ENCODE results near the gene SLC2A10. TPM values are rescaled to one million over a fixed set of nuclear protein-coding genes. Genes with fewer than 3 reads are reported as not detected.

SLC2A10 gene
- total and polyA plus RNA-seq, 2 experiments from 2014 or later = 4.9 to 14.6 TPM

- Histone ChIP-seq H3K4me1 (ENCODE audit: insufficient read depth) (peaks cover 17% of the 10 kb centered on the region; the same call in 1 of the 2 replicates), H3K79me2 (replicated peaks; ENCODE audit: insufficient read depth) (no peaks in the 10 kb centered on the region), H2AFZ (no peak overlapping the region), H3K27ac (ENCODE audit: low read depth) (no peak overlapping the region), H3K9me2 (ENCODE audit: insufficient read depth) (no peaks in the 10 kb centered on the region), H3K36me3 (ENCODE audit: insufficient read depth) (no peaks in the 10 kb centered on the region), H3F3A (replicated peaks; ENCODE audit: low read depth) (peaks cover 12% of the 10 kb centered on the region; the same call in 1 of the 2 replicates), H3K4me2 (no peak overlapping the region), H3K4me3 (no peak overlapping the region), H3K27me3 (ENCODE audit: insufficient read depth) (no peaks in the 10 kb centered on the region), H4K20me1 (replicated peaks; ENCODE audit: insufficient read depth) (no peaks in the 10 kb centered on the region)
- H3K27me3 Mint-ChIP-seq (ENCODE audit: insufficient read depth, low read depth, poor library complexity) = peaks cover 18% of the 10 kb centered on the region
- ATAC-seq = no peak
- peaks cover 3% of the 10 kb centered on the region; the same call in 2 of the 3 replicates for H3K36me3 Mint-ChIP-seq (ENCODE audit: low read depth)
- TF ChIP-seq EZH2phosphoT487 (IDR thresholded peaks at IDR 0.05; ENCODE audit: unreplicated experiment) = no peak
- TF ChIP-seq, protein P1, sequence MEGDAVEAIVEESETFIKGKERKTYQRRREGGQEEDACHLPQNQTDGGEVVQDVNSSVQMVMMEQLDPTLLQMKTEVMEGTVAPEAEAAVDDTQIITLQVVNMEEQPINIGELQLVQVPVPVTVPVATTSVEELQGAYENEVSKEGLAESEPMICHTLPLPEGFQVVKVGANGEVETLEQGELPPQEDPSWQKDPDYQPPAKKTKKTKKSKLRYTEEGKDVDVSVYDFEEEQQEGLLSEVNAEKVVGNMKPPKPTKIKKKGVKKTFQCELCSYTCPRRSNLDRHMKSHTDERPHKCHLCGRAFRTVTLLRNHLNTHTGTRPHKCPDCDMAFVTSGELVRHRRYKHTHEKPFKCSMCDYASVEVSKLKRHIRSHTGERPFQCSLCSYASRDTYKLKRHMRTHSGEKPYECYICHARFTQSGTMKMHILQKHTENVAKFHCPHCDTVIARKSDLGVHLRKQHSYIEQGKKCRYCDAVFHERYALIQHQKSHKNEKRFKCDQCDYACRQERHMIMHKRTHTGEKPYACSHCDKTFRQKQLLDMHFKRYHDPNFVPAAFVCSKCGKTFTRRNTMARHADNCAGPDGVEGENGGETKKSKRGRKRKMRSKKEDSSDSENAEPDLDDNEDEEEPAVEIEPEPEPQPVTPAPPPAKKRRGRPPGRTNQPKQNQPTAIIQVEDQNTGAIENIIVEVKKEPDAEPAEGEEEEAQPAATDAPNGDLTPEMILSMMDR (conservative IDR thresholded peaks at IDR 0.05; ENCODE audit: low read depth in 2 of 2) = no peak
- TF ChIP-seq ZNF114 (CRISPR knock-in tag; IDR thresholded peaks at IDR 0.05) = no peak
- no peak for TF ChIP-seq EZH2 (IDR thresholded peaks at IDR 0.05; ENCODE audit: low read depth, unreplicated experiment)
- TF ChIP-seq STAT1 (IDR thresholded peaks at IDR 0.05; ENCODE audit: unreplicated experiment) = no peak
- no peak for TF ChIP-seq NANOG (IDR thresholded peaks at IDR 0.05; ENCODE audit: borderline replicate concordance)
- TF ChIP-seq JUNB (IDR thresholded peaks at IDR 0.05; ENCODE audit: unreplicated experiment) = no peak
- TF ChIP-seq CREB1 (CRISPR knock-in tag; IDR thresholded peaks at IDR 0.05; ENCODE audit: low read depth) = no peak
- TF ChIP-seq, protein P2, sequence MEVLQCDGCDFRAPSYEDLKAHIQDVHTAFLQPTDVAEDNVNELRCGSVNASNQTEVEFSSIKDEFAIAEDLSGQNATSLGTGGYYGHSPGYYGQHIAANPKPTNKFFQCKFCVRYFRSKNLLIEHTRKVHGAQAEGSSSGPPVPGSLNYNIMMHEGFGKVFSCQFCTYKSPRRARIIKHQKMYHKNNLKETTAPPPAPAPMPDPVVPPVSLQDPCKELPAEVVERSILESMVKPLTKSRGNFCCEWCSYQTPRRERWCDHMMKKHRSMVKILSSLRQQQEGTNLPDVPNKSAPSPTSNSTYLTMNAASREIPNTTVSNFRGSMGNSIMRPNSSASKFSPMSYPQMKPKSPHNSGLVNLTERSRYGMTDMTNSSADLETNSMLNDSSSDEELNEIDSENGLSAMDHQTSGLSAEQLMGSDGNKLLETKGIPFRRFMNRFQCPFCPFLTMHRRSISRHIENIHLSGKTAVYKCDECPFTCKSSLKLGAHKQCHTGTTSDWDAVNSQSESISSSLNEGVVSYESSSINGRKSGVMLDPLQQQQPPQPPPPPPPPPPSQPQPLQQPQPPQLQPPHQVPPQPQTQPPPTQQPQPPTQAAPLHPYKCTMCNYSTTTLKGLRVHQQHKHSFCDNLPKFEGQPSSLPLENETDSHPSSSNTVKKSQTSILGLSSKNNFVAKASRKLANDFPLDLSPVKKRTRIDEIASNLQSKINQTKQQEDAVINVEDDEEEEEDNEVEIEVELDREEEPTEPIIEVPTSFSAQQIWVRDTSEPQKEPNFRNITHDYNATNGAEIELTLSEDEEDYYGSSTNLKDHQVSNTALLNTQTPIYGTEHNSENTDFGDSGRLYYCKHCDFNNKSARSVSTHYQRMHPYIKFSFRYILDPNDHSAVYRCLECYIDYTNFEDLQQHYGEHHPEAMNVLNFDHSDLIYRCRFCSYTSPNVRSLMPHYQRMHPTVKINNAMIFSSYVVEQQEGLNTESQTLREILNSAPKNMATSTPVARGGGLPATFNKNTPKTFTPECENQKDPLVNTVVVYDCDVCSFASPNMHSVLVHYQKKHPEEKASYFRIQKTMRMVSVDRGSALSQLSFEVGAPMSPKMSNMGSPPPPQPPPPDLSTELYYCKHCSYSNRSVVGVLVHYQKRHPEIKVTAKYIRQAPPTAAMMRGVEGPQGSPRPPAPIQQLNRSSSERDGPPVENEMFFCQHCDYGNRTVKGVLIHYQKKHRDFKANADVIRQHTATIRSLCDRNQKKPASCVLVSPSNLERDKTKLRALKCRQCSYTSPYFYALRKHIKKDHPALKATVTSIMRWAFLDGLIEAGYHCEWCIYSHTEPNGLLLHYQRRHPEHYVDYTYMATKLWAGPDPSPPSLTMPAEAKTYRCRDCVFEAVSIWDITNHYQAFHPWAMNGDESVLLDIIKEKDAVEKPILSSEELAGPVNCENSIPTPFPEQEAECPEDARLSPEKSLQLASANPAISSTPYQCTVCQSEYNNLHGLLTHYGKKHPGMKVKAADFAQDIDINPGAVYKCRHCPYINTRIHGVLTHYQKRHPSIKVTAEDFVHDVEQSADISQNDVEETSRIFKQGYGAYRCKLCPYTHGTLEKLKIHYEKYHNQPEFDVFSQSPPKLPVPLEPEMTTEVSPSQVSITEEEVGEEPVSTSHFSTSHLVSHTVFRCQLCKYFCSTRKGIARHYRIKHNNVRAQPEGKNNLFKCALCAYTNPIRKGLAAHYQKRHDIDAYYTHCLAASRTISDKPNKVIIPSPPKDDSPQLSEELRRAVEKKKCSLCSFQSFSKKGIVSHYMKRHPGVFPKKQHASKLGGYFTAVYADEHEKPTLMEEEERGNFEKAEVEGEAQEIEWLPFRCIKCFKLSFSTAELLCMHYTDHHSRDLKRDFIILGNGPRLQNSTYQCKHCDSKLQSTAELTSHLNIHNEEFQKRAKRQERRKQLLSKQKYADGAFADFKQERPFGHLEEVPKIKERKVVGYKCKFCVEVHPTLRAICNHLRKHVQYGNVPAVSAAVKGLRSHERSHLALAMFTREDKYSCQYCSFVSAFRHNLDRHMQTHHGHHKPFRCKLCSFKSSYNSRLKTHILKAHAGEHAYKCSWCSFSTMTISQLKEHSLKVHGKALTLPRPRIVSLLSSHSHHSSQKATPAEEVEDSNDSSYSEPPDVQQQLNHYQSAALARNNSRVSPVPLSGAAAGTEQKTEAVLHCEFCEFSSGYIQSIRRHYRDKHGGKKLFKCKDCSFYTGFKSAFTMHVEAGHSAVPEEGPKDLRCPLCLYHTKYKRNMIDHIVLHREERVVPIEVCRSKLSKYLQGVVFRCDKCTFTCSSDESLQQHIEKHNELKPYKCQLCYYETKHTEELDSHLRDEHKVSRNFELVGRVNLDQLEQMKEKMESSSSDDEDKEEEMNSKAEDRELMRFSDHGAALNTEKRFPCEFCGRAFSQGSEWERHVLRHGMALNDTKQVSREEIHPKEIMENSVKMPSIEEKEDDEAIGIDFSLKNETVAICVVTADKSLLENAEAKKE (CRISPR knock-in tag; IDR thresholded peaks at IDR 0.05) = no peak
- TF ChIP-seq ETS1 (IDR thresholded peaks at IDR 0.05) = no peak
- TF ChIP-seq ZNF331 (CRISPR knock-in tag; IDR thresholded peaks at IDR 0.05; ENCODE audit: low read depth) = no peak
- no peak for TF ChIP-seq POLR2AphosphoS5 (IDR thresholded peaks at IDR 0.05; ENCODE audit: low read depth)
- TF ChIP-seq, protein P3, sequence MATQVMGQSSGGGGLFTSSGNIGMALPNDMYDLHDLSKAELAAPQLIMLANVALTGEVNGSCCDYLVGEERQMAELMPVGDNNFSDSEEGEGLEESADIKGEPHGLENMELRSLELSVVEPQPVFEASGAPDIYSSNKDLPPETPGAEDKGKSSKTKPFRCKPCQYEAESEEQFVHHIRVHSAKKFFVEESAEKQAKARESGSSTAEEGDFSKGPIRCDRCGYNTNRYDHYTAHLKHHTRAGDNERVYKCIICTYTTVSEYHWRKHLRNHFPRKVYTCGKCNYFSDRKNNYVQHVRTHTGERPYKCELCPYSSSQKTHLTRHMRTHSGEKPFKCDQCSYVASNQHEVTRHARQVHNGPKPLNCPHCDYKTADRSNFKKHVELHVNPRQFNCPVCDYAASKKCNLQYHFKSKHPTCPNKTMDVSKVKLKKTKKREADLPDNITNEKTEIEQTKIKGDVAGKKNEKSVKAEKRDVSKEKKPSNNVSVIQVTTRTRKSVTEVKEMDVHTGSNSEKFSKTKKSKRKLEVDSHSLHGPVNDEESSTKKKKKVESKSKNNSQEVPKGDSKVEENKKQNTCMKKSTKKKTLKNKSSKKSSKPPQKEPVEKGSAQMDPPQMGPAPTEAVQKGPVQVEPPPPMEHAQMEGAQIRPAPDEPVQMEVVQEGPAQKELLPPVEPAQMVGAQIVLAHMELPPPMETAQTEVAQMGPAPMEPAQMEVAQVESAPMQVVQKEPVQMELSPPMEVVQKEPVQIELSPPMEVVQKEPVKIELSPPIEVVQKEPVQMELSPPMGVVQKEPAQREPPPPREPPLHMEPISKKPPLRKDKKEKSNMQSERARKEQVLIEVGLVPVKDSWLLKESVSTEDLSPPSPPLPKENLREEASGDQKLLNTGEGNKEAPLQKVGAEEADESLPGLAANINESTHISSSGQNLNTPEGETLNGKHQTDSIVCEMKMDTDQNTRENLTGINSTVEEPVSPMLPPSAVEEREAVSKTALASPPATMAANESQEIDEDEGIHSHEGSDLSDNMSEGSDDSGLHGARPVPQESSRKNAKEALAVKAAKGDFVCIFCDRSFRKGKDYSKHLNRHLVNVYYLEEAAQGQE (IDR thresholded peaks at IDR 0.05; ENCODE audit: unreplicated experiment) = no peak
- 0 out of 3 replicates have a peak, but pooled peaks cover 3% of the 10 kb centered on the region for H3K9me3 Mint-ChIP-seq
- H3K27ac Mint-ChIP-seq = no peak overlapping the region
- no peak for DNase-seq (ENCODE audit: low spot score)
- no peak overlapping the region for H3K4me3 Mint-ChIP-seq
- peaks cover 27% of the 10 kb centered on the region for H3K4me1 Mint-ChIP-seq
Measured at GRCh38 chr20:46712056-46712636, 2.7 kb downstream of the SLC2A10 start.

Data from GM23338 (cell line).